ENCODE results near the gene TFDP1. TPM values are rescaled to one million over a fixed set of nuclear protein-coding genes. Genes with fewer than 3 reads are reported as not detected.

TFDP1 gene
- total RNA-seq, 2 experiments from 2014 or later: 17.6 to 20.0 TPM

DNA sequence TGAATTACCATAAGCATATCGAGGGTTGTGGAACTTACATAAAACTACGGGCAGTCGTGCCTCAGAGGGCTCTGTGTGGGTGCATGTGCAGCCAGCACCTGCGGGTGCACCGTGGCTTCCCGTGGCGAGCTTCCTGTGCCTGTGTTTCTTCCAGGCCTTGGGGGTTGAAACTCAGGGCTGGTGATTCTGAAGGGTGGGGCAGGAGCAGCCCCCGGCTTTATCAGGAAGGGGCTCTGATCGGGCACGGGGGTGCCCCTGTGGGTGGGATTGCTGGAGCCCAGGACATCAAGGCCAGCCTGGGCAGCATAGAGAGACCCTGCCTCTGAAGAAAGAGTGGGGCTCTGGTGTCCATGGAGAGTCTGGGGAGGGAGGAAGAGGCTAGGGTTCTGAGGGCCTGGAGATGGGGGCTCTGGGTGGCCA, 62.4 kb downstream of the TFDP1 start:
- intact Hi-C loops (cut with DNase I, micrococcal nuclease): no loop called here
- H3K9me3 ChIP-seq (ENCODE audit: control insufficient read depth in 1 of 2, insufficient read depth in 1 of 2, low read length in 2 of 2): no peaks in the 10 kb centered on the region
- H3K36me3 ChIP-seq (ENCODE audit: insufficient read depth, low read length): no peaks in the 10 kb centered on the region
- peak in 3 of 14 experiments; percentile 12 to 40 (median 35) for DNase-seq
- peaks cover 5% of the 10 kb centered on the region for H3K36me3 Mint-ChIP-seq (ENCODE audit: low read depth)
- no peaks in the 10 kb centered on the region for H3K27me3 ChIP-seq (ENCODE audit: control insufficient read depth in 1 of 2, insufficient read depth in 2 of 2, low read length in 2 of 2)
- no peak overlapping the region for H3K4me3 ChIP-seq (ENCODE audit: low read length)
- H3K27ac Mint-ChIP-seq: peak overlapping the region; percentile 14
- H3K4me3 Mint-ChIP-seq: peak overlapping the region; percentile 0
- no peak overlapping the region for H3K27ac ChIP-seq (ENCODE audit: low read depth in 1 of 2, low read length in 2 of 2)
- ChIA-PET CTCF (no interaction called here), POLR2A (no interaction called here)
- ATAC-seq (ENCODE audit: poor library complexity): peak; percentile 74
- H3K9me3 Mint-ChIP-seq: no peaks in the 10 kb centered on the region
- H3K27me3 Mint-ChIP-seq: no peaks in the 10 kb centered on the region
- TF ChIP-seq, protein P1, sequence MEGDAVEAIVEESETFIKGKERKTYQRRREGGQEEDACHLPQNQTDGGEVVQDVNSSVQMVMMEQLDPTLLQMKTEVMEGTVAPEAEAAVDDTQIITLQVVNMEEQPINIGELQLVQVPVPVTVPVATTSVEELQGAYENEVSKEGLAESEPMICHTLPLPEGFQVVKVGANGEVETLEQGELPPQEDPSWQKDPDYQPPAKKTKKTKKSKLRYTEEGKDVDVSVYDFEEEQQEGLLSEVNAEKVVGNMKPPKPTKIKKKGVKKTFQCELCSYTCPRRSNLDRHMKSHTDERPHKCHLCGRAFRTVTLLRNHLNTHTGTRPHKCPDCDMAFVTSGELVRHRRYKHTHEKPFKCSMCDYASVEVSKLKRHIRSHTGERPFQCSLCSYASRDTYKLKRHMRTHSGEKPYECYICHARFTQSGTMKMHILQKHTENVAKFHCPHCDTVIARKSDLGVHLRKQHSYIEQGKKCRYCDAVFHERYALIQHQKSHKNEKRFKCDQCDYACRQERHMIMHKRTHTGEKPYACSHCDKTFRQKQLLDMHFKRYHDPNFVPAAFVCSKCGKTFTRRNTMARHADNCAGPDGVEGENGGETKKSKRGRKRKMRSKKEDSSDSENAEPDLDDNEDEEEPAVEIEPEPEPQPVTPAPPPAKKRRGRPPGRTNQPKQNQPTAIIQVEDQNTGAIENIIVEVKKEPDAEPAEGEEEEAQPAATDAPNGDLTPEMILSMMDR (IDR thresholded peaks at IDR 0.05): no peak
- H3K4me1 ChIP-seq (ENCODE audit: insufficient read depth, low read length): peaks cover 12% of the 10 kb centered on the region
- H3K4me1 Mint-ChIP-seq (ENCODE audit: low read depth): peaks cover 33% of the 10 kb centered on the region

DNA sequence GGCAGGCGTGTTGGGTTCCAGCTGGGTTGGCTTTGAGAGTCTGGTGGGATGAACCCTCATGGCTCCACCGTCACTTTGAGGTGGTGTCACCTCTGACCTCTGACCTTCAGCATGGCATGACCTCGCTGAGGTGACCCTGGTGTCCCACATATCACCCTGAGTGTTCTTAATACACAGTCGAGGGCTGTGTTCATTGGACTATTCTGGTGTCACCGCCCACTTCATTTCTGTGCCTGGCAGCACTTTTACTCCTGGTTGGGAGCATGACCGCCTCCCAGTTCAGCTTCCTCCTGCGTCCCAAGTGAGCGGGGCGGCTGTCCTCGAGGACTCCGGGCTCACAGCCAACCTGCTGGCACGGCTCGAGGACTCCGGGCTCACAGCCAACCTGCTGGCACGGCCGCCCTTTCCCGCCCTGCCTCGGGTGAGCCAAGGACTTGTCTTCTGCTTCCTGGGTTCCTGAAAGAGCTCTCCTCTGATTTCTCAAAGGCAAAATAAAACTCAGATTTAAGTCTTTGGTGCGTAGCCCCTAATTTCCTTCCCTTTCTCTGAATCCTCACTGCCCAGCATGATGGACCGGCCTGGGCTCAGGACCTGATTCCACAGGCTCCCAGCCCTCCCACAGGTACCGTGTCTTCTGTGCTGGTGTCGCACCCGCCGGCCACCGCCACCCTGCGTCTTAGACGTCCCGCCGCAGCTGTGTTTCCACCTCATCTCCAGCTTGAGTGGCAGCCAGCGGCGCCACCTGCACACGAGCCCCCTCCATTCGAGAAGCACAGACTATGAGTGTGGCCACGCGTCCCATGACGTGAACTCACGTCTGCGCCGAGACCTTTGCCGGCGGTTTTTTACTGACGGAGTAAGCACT, 63.0 kb downstream of the TFDP1 start:
- DNase-seq: peak in 2 of 14 experiments; percentile 11 to 28
- Histone ChIP-seq H3K4me3 (ENCODE audit: low read length) (no peak overlapping the region), H3K9me3 (ENCODE audit: control insufficient read depth in 1 of 2, insufficient read depth in 1 of 2, low read length in 2 of 2) (peaks cover 0 to 2% of the 10 kb centered on the region in 2 experiments), H3K27me3 (ENCODE audit: control insufficient read depth in 1 of 2, insufficient read depth in 2 of 2, low read length in 2 of 2) (no peaks in the 10 kb centered on the region), H3K27ac (ENCODE audit: low read depth in 1 of 2, low read length in 2 of 2) (no peak overlapping the region), H3K36me3 (ENCODE audit: insufficient read depth, low read length) (no peaks in the 10 kb centered on the region), H3K4me1 (ENCODE audit: insufficient read depth, low read length) (peaks cover 12% of the 10 kb centered on the region)
- no peaks in the 10 kb centered on the region for H3K9me3 Mint-ChIP-seq
- peak overlapping the region; percentile 14 for H3K27ac Mint-ChIP-seq
- no peaks in the 10 kb centered on the region for H3K27me3 Mint-ChIP-seq
- TF ChIP-seq, protein P1 (IDR thresholded peaks at IDR 0.05): no peak
- intact Hi-C loops (cut with DNase I, micrococcal nuclease): no loop called here
- no peak for ATAC-seq (ENCODE audit: poor library complexity)
- POLR2A ChIA-PET: no interaction called here
- H3K36me3 Mint-ChIP-seq (ENCODE audit: low read depth): no peaks in the 10 kb centered on the region
- peak overlapping the region; percentile 0 for H3K4me3 Mint-ChIP-seq
- CTCF ChIA-PET: no interaction called here
- H3K4me1 Mint-ChIP-seq (ENCODE audit: low read depth): peaks cover 33% of the 10 kb centered on the region

DNA sequence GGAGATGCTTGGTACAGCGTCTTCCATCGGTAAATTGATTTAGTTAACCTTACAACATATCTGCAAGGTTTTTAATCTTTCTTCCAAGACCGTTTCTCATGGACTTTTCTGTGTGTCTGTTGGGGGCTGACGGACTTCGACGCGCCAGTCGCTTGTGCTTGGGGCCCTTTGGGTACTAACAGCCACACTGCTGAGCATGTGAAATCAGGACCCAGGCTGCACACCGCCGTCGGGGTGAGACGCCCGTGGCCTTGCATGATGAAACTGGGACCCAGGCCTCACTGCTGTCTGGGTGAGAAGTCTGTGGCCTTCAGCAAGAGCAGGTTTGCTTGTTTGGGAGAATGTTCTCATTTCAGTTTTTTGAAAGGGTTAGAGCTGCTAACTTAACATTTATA, 63.7 kb downstream of the TFDP1 start:
- POLR2A ChIA-PET: no interaction called here
- Histone ChIP-seq H3K36me3 (ENCODE audit: insufficient read depth, low read length) (no peaks in the 10 kb centered on the region), H3K27ac (ENCODE audit: low read depth in 1 of 2, low read length in 2 of 2) (no peak overlapping the region), H3K9me3 (ENCODE audit: control insufficient read depth in 1 of 2, insufficient read depth in 1 of 2, low read length in 2 of 2) (peaks cover 0 to 8% of the 10 kb centered on the region in 2 experiments), H3K4me1 (ENCODE audit: insufficient read depth, low read length) (peaks cover 12% of the 10 kb centered on the region), H3K27me3 (ENCODE audit: control insufficient read depth in 1 of 2, insufficient read depth in 2 of 2, low read length in 2 of 2) (no peaks in the 10 kb centered on the region), H3K4me3 (ENCODE audit: low read length) (no peak overlapping the region)
- no peaks in the 10 kb centered on the region for H3K36me3 Mint-ChIP-seq (ENCODE audit: low read depth)
- H3K9me3 Mint-ChIP-seq: no peaks in the 10 kb centered on the region
- H3K4me3 Mint-ChIP-seq: no peak overlapping the region
- H3K4me1 Mint-ChIP-seq (ENCODE audit: low read depth): peaks cover 33% of the 10 kb centered on the region
- DNase-seq (peak in 1 of 14 experiments; percentile 28), ATAC-seq (ENCODE audit: poor library complexity) (no peak)
- no peaks in the 10 kb centered on the region for H3K27me3 Mint-ChIP-seq
- H3K27ac Mint-ChIP-seq: no peak overlapping the region
- intact Hi-C loops (cut with DNase I, micrococcal nuclease): no loop called here
- CTCF ChIA-PET: no interaction called here
- TF ChIP-seq, protein P1 (IDR thresholded peaks at IDR 0.05): no peak

Measured in CD4-positive, alpha-beta T cell (primary cell).